GM12865 (cell line): ENCODE data around the gene ZC3H11A.
"Not testable (repeated sequence)": the region's sequence is repeated elsewhere in the genome, so short reads cannot be mapped to it uniquely, and the experiment has no call there.

ENCODE experiments used
- DNase-seq: peaks from one replicate; pipeline ENCODE4 v3.0.0; 2010; ENCODE audit warnings: low read depth
- H3K4me3 ChIP-seq: 2 replicates; pipeline ENCODE4 v1.5.1; 2011; ENCODE audit warnings: mild to moderate bottlenecking, low read depth, low read length, control low read depth
- TF ChIP-seq, protein P1 (sequence below): IDR thresholded peaks from 2 replicates; pipeline ENCODE4 v1.5.1; 2011; ENCODE audit warnings: low read length, control low read depth, low read depth, inconsistent platforms; ENCODE audit not compliant: insufficient read depth; ENCODE audit errors: missing control alignments

ZC3H11A gene

DNA sequence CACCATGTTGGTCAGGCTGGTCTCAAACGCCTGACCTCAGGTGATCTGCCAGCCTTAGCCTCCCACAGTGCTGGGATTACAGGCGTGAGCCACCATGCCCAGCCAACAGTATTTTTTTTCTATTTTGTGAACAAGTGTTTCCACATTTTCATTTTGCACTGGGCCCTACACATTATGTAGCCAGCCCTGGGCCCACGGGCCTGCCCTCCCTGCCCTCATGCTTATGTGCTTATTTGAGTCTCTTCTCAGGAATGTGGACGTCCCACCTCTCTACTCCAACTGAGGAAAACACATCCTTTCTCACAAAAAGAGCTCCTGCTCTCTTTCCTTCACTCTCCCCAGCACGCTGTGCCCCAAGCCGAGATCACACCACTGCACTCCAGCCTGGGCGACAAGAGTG is 13.5 kb upstream of the ZC3H11A start:
- TF ChIP-seq, protein P1, sequence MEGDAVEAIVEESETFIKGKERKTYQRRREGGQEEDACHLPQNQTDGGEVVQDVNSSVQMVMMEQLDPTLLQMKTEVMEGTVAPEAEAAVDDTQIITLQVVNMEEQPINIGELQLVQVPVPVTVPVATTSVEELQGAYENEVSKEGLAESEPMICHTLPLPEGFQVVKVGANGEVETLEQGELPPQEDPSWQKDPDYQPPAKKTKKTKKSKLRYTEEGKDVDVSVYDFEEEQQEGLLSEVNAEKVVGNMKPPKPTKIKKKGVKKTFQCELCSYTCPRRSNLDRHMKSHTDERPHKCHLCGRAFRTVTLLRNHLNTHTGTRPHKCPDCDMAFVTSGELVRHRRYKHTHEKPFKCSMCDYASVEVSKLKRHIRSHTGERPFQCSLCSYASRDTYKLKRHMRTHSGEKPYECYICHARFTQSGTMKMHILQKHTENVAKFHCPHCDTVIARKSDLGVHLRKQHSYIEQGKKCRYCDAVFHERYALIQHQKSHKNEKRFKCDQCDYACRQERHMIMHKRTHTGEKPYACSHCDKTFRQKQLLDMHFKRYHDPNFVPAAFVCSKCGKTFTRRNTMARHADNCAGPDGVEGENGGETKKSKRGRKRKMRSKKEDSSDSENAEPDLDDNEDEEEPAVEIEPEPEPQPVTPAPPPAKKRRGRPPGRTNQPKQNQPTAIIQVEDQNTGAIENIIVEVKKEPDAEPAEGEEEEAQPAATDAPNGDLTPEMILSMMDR: no peak
- no peak overlapping the region for H3K4me3 ChIP-seq
- no peak for DNase-seq

DNA sequence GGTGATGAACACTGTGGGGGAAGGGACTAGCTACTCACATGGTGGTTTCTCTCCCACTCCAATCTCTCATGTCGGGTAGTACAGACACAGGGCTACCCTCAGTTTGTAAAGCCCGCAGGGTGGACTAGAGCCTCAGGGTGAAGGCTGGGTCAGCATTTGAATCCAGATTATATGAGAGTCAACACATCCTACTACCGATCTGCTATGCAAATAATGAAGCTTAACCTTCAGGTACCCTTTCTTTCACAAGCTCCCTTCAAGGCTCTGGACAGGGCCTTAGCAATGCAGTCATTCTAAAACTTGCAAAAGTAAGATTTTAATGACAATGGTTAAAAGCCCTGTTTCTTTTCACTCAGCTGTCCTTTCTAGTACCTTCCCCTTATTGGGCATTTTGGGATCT is 5.5 kb upstream of the ZC3H11A start:
- TF ChIP-seq, protein P1: no peak
- peak; percentile 12 for DNase-seq
- no peak overlapping the region for H3K4me3 ChIP-seq

DNA sequence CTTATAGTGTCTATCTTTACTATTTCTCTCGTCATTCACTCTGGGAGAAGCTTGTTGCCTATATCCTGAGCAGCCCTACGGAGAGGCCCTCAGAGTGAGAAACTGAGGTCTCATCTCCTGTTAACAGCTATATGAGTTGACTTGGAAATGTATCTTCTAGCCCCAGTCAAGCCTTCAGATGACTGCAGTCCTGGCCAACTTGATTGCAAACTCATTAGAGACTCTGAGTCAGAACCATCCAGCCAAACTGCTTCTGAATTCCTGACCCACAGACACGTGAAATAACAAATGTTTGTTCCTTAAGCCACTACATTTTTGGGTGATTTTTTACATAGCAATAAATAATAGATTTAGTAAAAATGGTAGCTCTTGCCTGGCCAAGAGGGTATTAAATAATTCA is 3.9 kb upstream of the ZC3H11A start:
- H3K4me3 ChIP-seq: no peak overlapping the region

DNA sequence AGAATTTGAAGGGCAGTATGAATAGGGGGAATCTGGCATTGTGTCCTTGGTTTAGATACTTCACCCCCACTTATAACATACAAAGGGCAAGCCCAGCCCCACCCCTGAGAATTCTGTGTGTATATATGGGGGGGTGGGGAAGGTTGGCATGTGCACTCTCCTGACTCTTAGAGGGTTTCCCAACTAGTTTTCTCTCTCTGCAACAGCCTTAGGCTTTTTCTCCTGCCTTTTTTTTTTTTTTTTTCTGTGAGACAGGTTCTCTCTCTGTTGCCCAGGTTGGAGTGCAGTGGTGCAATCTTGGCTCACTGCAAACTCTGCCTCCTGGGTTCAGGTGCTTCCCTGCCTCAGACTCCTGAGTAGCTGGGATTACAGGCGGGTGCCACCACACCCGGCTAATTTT is 2.9 kb upstream of the ZC3H11A start:
- TF ChIP-seq, protein P1: no peak
- H3K4me3 ChIP-seq: no peak overlapping the region
- DNase-seq: no peak

More for the DNA sequence above, 3.9 kb upstream of the ZC3H11A start:
- DNase-seq: no peak
- TF ChIP-seq, protein P1: no peak

DNA sequence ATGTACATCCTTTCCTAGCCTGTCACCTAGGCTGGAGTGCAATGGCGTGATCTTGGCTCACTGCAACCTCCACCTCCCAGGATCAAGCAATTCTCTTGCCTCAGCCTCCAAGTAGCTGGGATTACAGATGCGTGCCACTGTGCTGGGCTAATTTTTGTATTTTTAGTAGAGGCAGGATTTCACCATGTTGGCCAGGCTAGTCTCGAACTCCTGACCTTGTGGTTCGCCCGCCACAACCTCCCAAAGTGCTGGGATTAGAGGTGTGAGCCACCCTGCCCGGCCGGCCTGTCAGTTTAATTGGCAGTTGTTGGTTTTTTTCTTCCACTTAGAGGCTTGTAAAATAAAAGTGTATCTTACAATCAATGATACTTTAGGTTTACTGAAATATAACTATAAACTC is 1.9 kb upstream of the ZC3H11A start:
- DNase-seq, H3K4me3 ChIP-seq: not testable (repeated sequence)

DNA sequence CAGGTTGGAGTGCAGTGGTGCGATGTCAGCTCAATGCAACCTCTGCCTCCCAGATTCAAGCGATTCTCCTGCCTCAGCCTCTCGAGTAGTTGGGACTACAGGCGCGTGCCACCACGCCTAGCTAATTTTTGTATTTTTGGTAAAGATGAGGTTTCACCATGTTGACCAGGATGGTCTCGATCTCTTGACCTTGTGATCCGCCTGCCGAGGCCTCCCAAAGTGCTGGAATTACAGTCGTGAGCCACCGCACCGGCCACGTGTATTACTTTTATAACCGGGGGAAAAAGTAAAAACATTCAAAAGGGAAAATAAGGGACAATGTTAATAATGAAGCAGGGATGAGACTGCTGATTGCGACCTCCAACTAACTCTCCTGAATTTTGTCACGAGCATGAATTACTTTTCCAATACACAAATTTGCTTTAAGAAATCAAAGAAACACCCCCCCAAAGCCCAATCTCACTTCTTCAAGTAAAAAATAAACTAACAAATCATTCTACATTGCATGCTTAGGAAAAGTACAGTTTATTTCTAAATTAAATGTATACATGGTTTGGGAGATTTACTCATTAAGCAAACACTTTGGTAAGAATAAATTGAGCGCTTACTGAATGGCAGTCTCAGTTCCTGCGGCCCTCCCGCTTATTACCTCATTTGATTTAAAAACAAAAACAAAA is 521 bp upstream of the ZC3H11A start:
- TF ChIP-seq, protein P1: no peak
- peak overlapping the region; percentile 53 for H3K4me3 ChIP-seq

DNA sequence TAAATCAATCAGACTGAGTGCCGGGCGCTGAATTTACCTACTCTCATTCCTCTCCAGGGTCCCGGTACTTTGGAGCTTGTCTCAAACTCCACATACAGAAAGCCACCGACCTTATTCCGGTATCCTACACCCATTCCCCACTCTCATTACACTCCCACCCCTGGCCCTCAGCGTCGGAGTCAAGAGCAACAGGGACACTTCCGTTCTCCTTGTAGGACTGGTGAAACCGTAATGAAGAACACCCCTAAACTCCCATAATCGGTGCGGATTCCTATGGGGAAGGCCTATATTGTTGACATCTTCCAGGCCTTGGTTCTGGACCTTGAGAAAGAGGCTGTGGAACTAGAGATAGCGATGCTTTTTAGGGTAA is 798 bp downstream of the ZC3H11A start:
- peak overlapping the region; percentile 95 for H3K4me3 ChIP-seq
- DNase-seq: peak; percentile 45
- TF ChIP-seq, protein P1: no peak

More for the DNA sequence above, 521 bp upstream of the ZC3H11A start:
- no peak for DNase-seq

DNA sequence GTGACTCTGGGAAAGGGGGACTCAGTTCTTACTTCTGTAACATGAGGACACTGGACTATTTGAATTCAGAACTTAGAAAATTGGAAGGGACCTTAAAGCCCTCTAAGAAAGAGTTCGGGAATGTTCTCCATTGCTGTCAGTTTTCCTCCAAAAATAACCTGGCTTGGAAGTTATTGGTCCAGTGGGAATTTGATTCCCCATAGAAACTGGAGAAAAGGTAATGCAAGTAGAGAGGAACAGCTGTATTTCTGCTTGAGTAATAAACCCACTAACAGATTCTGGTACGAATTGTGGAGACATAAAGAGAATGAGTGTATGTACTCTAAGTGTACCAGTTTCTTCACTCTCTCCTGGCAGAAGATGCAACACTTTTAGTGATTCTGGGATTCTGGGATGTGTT is 1.8 kb downstream of the ZC3H11A start:
- H3K4me3 ChIP-seq: peak overlapping the region; percentile 95
- TF ChIP-seq, protein P1: no peak
- no peak for DNase-seq
